Astrocyte (in vitro differentiated cells and primary cell): Measurements from ENCODE around the gene ATP2A2. TPM values are rescaled to one million over a fixed set of nuclear protein-coding genes. Genes with fewer than 3 reads are reported as not detected.

Experiments
- DNase-seq: peaks from one replicate; pipeline ENCODE4 v3.0.0-alpha.2; 2010; ENCODE audit warnings: low read depth
- FAIRE-seq: peaks from 2 replicates; lab custom pipeline; 2011; peaks lifted over from hg19 to GRCh38; lab: Jason Lieb, UNC
- H2AFZ ChIP-seq: 2 replicates; pipeline ENCODE4 v1.6.0; 2012; ENCODE audit warnings: low read depth, low read length, inconsistent platforms
- H3K27ac ChIP-seq: 2 replicates; pipeline ENCODE4 v1.5.1; 2011; ENCODE audit warnings: low read depth, low read length, inconsistent platforms
- H3K27me3 ChIP-seq: 2 replicates; pipeline ENCODE4 v1.6.0; 2011; ENCODE audit warnings: low read length, inconsistent platforms; ENCODE audit not compliant: insufficient read depth
- H3K36me3 ChIP-seq: 2 replicates; pipeline ENCODE4 v1.5.1; 2011; ENCODE audit warnings: low read length, inconsistent platforms; ENCODE audit not compliant: insufficient read depth
- H3K4me1 ChIP-seq: 2 replicates; pipeline ENCODE4 v1.5.1; 2011; ENCODE audit warnings: low read length, inconsistent platforms; ENCODE audit not compliant: insufficient read depth
- H3K4me2 ChIP-seq: 2 replicates; pipeline ENCODE4 v1.6.0; 2012; ENCODE audit warnings: low read length, inconsistent platforms
- H3K4me3 ChIP-seq: 2 replicates; pipeline ENCODE4 v1.5.1; 2011; ENCODE audit warnings: low read depth, mild to moderate bottlenecking, low read length, inconsistent platforms; ENCODE audit not compliant: insufficient read depth
- H3K79me2 ChIP-seq: 2 replicates; pipeline ENCODE4 v1.6.0; 2012; ENCODE audit warnings: mild to moderate bottlenecking, low read length, inconsistent platforms; ENCODE audit not compliant: insufficient read depth
- H3K9ac ChIP-seq: 2 replicates; pipeline ENCODE4 v1.6.0; 2012; ENCODE audit warnings: mild to moderate bottlenecking, low read length, inconsistent platforms
- H3K9me3 ChIP-seq: 2 replicates; pipeline ENCODE4 v1.5.1; 2012; ENCODE audit warnings: low read depth, mild to moderate bottlenecking, low read length, inconsistent platforms; ENCODE audit not compliant: insufficient read depth
- H4K20me1 ChIP-seq: 2 replicates; pipeline ENCODE4 v1.6.0; 2012; ENCODE audit warnings: low read length, inconsistent platforms; ENCODE audit not compliant: insufficient read depth
- H3K27ac Mint-ChIP-seq: one replicate; pipeline ENCODE4 v1.8.0; 2021; ENCODE audit warnings: mild to moderate bottlenecking, mixed read lengths; ENCODE audit not compliant: unreplicated experiment
- H3K27me3 Mint-ChIP-seq: one replicate; pipeline ENCODE4 v1.8.0; 2021; ENCODE audit warnings: low read depth, mixed read lengths; ENCODE audit not compliant: unreplicated experiment
- H3K36me3 Mint-ChIP-seq: one replicate; pipeline ENCODE4 v1.8.0; 2021; ENCODE audit warnings: low read depth, mixed read lengths; ENCODE audit not compliant: unreplicated experiment
- H3K4me1 Mint-ChIP-seq: one replicate; pipeline ENCODE4 v1.8.0; 2021; ENCODE audit warnings: low read depth, mixed read lengths; ENCODE audit not compliant: unreplicated experiment
- H3K4me3 Mint-ChIP-seq: one replicate; pipeline ENCODE4 v1.8.0; 2021; ENCODE audit warnings: mild to moderate bottlenecking, moderate library complexity, mixed read lengths; ENCODE audit not compliant: unreplicated experiment
- H3K9me3 Mint-ChIP-seq: one replicate; pipeline ENCODE4 v1.8.0; 2021; ENCODE audit warnings: mild to moderate bottlenecking, mixed read lengths; ENCODE audit not compliant: unreplicated experiment
- EZH2 ChIP-seq: IDR thresholded peaks from 2 replicates; pipeline ENCODE4 v1.6.1; 2012; ENCODE audit warnings: mild to moderate bottlenecking, low read length, inconsistent platforms; ENCODE audit not compliant: insufficient read depth
- total RNA-seq: library from RNA; stranded (reverse); gene quantifications from 2 replicates; pipeline ENCODE4 v1.2.1, GENCODE V29; 2021
- TF ChIP-seq, protein P1 (sequence below): IDR thresholded peaks from 2 replicates; pipeline ENCODE4 v1.5.1; 2011; ENCODE audit warnings: low read depth, mild to moderate bottlenecking, inconsistent platforms, low read length, moderate library complexity; ENCODE audit not compliant: insufficient read depth

The ATP2A2 gene
- total RNA-seq, 1 donor from 2014 or later = 262 TPM

GRCh38 chr12:110301065-110301806 lies 20.2 kb downstream of the ATP2A2 start:
- no peaks in the 10 kb centered on the region for H3K9me3 Mint-ChIP-seq
- peaks cover 24% of the 10 kb centered on the region for H3K4me1 Mint-ChIP-seq
- DNase-seq (no peak), FAIRE-seq (no peak)
- H3K36me3 Mint-ChIP-seq = peaks cover 24% of the 10 kb centered on the region
- H3K27me3 Mint-ChIP-seq = no peaks in the 10 kb centered on the region
- H3K9ac ChIP-seq = no peak overlapping the region
- H4K20me1 ChIP-seq = peaks cover 95% of the 10 kb centered on the region
- TF ChIP-seq, protein P1, sequence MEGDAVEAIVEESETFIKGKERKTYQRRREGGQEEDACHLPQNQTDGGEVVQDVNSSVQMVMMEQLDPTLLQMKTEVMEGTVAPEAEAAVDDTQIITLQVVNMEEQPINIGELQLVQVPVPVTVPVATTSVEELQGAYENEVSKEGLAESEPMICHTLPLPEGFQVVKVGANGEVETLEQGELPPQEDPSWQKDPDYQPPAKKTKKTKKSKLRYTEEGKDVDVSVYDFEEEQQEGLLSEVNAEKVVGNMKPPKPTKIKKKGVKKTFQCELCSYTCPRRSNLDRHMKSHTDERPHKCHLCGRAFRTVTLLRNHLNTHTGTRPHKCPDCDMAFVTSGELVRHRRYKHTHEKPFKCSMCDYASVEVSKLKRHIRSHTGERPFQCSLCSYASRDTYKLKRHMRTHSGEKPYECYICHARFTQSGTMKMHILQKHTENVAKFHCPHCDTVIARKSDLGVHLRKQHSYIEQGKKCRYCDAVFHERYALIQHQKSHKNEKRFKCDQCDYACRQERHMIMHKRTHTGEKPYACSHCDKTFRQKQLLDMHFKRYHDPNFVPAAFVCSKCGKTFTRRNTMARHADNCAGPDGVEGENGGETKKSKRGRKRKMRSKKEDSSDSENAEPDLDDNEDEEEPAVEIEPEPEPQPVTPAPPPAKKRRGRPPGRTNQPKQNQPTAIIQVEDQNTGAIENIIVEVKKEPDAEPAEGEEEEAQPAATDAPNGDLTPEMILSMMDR = no peak
- no peak for TF ChIP-seq EZH2
- H2AFZ ChIP-seq = no peak overlapping the region
- no peak overlapping the region for H3K27ac Mint-ChIP-seq
- H3K4me3 ChIP-seq = no peak overlapping the region
- H3K4me2 ChIP-seq = no peak overlapping the region
- H3K79me2 ChIP-seq = peaks cover 99% of the 10 kb centered on the region
- no peaks in the 10 kb centered on the region for H3K9me3 ChIP-seq
- peak overlapping the region; percentile 7 for H3K4me3 Mint-ChIP-seq
- no peaks in the 10 kb centered on the region for H3K27me3 ChIP-seq
- peaks cover 18% of the 10 kb centered on the region for H3K4me1 ChIP-seq
- peaks cover 65% of the 10 kb centered on the region for H3K36me3 ChIP-seq
- H3K27ac ChIP-seq = no peak overlapping the region

DNA sequence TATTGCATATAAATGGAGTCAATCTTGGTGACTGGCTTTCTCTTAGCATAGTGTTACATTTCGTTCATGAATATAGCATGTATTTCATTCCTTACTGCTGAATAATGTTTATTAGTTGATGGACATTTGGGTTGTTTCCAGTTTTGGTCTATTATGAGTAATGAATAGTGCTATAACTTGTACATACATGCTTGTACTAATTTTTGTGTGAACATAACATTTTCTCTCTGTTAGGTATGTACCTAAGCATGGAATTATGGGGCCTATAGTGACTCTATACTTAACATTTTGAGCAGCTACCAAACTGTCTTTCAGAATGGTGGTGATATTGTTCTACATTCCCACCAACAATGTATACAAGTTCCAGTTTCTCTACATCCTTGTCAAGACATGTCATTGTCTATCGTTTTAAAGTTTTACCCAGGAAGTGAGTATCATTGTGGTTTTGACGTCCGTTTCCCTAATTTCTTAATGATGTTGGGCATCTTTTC lies 23.1 kb downstream of the ATP2A2 start:
- peaks cover 44% of the 10 kb centered on the region for H3K36me3 ChIP-seq
- no peak overlapping the region for H3K9ac ChIP-seq
- peaks cover 20% of the 10 kb centered on the region for H3K36me3 Mint-ChIP-seq
- peaks cover 31% of the 10 kb centered on the region for H3K4me1 Mint-ChIP-seq
- peaks cover 30% of the 10 kb centered on the region for H3K4me1 ChIP-seq
- peaks cover 95% of the 10 kb centered on the region for H4K20me1 ChIP-seq
- no peak overlapping the region for H3K4me3 Mint-ChIP-seq
- peak overlapping the region; percentile 43 for H3K27ac Mint-ChIP-seq
- TF ChIP-seq, protein P1 = no peak
- TF ChIP-seq EZH2 = no peak
- FAIRE-seq (no peak), DNase-seq (peak; percentile 55)
- peak overlapping the region; percentile 46 for H3K4me2 ChIP-seq
- no peaks in the 10 kb centered on the region for H3K27me3 ChIP-seq
- no peaks in the 10 kb centered on the region for H3K9me3 ChIP-seq
- H3K27me3 Mint-ChIP-seq = no peaks in the 10 kb centered on the region
- peak overlapping the region; percentile 29 for H3K27ac ChIP-seq
- peaks cover 2% of the 10 kb centered on the region for H3K9me3 Mint-ChIP-seq
- H3K79me2 ChIP-seq = peaks cover 99% of the 10 kb centered on the region
- H2AFZ ChIP-seq = no peak overlapping the region
- H3K4me3 ChIP-seq = no peak overlapping the region

GRCh38 chr12:110307372-110307771 lies 26.3 kb downstream of the ATP2A2 start:
- H3K36me3 ChIP-seq = peaks cover 42% of the 10 kb centered on the region
- no peaks in the 10 kb centered on the region for H3K27me3 Mint-ChIP-seq
- peak overlapping the region; percentile 0 for H3K4me2 ChIP-seq
- H3K36me3 Mint-ChIP-seq = peaks cover 24% of the 10 kb centered on the region
- no peaks in the 10 kb centered on the region for H3K27me3 ChIP-seq
- TF ChIP-seq, protein P1 = no peak
- TF ChIP-seq EZH2 = no peak
- H3K27ac Mint-ChIP-seq = peak overlapping the region; percentile 76
- H3K4me1 Mint-ChIP-seq = peaks cover 25% of the 10 kb centered on the region
- H3K27ac ChIP-seq = no peak overlapping the region
- peaks cover 2% of the 10 kb centered on the region for H3K9me3 Mint-ChIP-seq
- H4K20me1 ChIP-seq = peaks cover 94% of the 10 kb centered on the region
- FAIRE-seq (no peak), DNase-seq (no peak)
- no peak overlapping the region for H2AFZ ChIP-seq
- H3K4me1 ChIP-seq = peaks cover 38% of the 10 kb centered on the region
- peaks cover 100% of the 10 kb centered on the region for H3K79me2 ChIP-seq
- peak overlapping the region; percentile 2 for H3K4me3 Mint-ChIP-seq
- no peak overlapping the region for H3K9ac ChIP-seq
- no peak overlapping the region for H3K4me3 ChIP-seq
- no peaks in the 10 kb centered on the region for H3K9me3 ChIP-seq
